ENCODE results near the gene IYD.

The IYD gene

DNA sequence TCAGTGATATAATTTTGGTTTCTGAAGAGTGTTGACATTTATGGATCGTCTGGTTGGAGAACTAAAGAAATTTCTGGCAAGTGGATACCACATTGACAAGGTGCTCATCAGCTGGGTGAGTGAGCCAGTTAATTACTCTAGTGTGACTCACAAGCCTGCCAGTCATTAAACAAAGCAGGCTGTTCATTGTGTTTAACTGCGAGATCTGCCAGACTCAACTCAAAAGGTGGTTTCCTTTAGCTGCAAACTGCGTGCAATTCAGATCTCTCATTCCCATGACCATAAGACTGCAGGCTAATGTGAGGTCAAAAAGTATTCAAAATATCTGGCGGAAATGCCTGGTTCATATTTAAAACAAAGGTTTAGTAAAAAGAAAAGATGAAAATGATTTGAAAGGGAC lies 32.5 kb upstream of the IYD start:
- TF ChIP-seq, protein P1, sequence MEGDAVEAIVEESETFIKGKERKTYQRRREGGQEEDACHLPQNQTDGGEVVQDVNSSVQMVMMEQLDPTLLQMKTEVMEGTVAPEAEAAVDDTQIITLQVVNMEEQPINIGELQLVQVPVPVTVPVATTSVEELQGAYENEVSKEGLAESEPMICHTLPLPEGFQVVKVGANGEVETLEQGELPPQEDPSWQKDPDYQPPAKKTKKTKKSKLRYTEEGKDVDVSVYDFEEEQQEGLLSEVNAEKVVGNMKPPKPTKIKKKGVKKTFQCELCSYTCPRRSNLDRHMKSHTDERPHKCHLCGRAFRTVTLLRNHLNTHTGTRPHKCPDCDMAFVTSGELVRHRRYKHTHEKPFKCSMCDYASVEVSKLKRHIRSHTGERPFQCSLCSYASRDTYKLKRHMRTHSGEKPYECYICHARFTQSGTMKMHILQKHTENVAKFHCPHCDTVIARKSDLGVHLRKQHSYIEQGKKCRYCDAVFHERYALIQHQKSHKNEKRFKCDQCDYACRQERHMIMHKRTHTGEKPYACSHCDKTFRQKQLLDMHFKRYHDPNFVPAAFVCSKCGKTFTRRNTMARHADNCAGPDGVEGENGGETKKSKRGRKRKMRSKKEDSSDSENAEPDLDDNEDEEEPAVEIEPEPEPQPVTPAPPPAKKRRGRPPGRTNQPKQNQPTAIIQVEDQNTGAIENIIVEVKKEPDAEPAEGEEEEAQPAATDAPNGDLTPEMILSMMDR (IDR thresholded peaks at IDR 0.05; ENCODE audit: insufficient read depth, low read depth, low read length, missing control alignments): no peak
- no peak overlapping the region for H3K4me3 ChIP-seq (ENCODE audit: low read depth, low read length)
- DNase-seq (ENCODE audit: low read depth): peak; percentile 44

DNA sequence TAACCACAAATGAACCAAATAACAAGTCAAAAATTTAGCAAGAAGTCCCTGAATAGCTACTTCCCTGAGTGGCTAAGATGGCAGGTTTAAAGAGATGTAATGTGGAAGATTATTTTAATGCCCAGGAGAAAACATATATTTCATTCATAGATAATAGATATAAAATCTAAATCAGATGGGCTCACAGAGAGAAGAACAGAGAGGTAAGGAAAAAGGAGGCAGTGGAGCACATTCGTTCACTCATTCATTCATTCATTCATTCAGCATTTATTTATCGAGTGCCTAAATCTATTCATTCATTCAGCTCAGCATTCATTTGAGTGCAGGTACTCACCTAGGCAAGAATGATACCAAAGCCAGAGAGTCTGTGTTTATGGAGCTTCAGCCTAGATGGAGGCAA lies 32.1 kb upstream of the IYD start:
- H3K4me3 ChIP-seq (ENCODE audit: low read depth, low read length): no peak overlapping the region
- TF ChIP-seq, protein P1 (IDR thresholded peaks at IDR 0.05; ENCODE audit: insufficient read depth, low read depth, low read length, missing control alignments): no peak
- DNase-seq (ENCODE audit: low read depth): no peak

DNA sequence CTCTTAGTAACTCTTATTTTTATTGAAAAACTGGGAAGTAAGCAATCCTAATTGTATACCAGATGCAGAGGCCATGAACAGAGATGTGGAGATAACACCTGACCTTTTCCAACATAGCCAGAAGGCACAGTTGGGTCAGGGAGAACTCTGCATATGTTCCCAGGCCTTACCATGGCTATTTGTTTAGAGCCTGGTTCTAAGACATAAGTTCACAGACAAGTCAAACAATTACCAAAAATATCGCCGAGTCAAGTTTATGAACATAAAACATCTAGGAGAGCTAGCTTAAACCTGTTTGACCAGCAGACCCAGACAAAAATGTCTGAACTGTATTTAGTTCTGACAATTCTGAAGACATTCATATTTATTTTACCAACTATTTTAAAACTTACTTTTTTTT lies 26.7 kb upstream of the IYD start:
- TF ChIP-seq, protein P1 (IDR thresholded peaks at IDR 0.05; ENCODE audit: insufficient read depth, low read depth, low read length, missing control alignments): no peak
- no peak for DNase-seq (ENCODE audit: low read depth)
- H3K4me3 ChIP-seq (ENCODE audit: low read depth, low read length): no peak overlapping the region

GRCh38 chr6:150343434-150343833 lies 25.4 kb upstream of the IYD start:
- DNase-seq (ENCODE audit: low read depth): no peak
- TF ChIP-seq, protein P1 (IDR thresholded peaks at IDR 0.05; ENCODE audit: insufficient read depth, low read depth, low read length, missing control alignments): no peak
- no peak overlapping the region for H3K4me3 ChIP-seq (ENCODE audit: low read depth, low read length)

DNA sequence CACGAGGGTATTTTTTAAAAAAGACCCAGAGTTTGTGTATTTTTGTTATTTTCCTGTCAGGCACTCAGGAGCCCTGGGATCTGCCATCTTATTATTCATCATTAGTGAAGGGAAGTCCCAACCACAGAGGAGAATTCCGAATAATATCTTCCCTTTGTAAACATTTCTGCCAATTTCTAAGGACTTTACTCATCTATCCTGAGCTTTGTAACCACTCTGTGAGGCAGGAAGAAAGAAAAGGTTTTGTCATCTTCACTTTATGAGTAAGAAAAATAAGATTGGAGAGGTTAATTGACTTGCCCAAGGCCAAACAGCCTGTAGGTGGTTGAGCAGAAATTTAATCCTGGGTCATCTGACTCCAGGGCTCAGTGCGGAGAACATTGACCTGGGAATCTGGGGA lies 23.0 kb upstream of the IYD start:
- H3K4me3 ChIP-seq (ENCODE audit: low read depth, low read length): no peak overlapping the region

GRCh38 chr6:150346346-150346745 lies 22.5 kb upstream of the IYD start:
- TF ChIP-seq, protein P1 (IDR thresholded peaks at IDR 0.05; ENCODE audit: insufficient read depth, low read depth, low read length, missing control alignments): no peak
- H3K4me3 ChIP-seq (ENCODE audit: low read depth, low read length): no peak overlapping the region
- DNase-seq (ENCODE audit: low read depth): no peak

More for the DNA sequence above, 23.0 kb upstream of the IYD start:
- TF ChIP-seq, protein P1 (IDR thresholded peaks at IDR 0.05; ENCODE audit: insufficient read depth, low read depth, low read length, missing control alignments): no peak
- DNase-seq (ENCODE audit: low read depth): no peak

GRCh38 chr6:150347845-150348244 lies 21.0 kb upstream of the IYD start:
- H3K4me3 ChIP-seq (ENCODE audit: low read depth, low read length): no peak overlapping the region
- peak; percentile 23 for DNase-seq (ENCODE audit: low read depth)
- TF ChIP-seq, protein P1 (IDR thresholded peaks at IDR 0.05; ENCODE audit: insufficient read depth, low read depth, low read length, missing control alignments): no peak
